NCI-H774 (cell line): ENCODE data around the gene ZBTB20.

ENCODE experiments used
- DNase-seq: peaks from one replicate; lab custom pipeline; 2025; lab: John Stamatoyannopoulos, UW

ZBTB20 gene

DNA sequence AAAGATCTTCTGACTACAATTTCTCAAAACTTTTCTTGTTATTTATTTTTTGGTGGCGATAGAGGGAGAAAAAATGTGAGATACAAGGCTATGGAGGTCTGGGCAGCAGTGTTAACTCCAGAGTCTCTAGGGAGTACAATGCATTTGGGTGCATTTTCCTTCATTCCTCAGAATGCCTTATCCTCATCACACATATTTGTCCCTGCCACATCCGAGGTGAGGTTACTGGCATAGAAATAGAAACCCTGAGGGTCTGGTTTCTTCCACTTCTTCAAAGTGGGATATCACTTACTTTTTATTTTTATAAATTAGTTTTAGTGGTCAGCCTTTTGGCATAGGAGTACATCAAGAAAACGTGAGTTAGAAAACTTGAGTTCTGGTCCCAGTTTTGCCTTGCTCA is 702.9 kb downstream of the ZBTB20 start:
- no peak for DNase-seq

DNA sequence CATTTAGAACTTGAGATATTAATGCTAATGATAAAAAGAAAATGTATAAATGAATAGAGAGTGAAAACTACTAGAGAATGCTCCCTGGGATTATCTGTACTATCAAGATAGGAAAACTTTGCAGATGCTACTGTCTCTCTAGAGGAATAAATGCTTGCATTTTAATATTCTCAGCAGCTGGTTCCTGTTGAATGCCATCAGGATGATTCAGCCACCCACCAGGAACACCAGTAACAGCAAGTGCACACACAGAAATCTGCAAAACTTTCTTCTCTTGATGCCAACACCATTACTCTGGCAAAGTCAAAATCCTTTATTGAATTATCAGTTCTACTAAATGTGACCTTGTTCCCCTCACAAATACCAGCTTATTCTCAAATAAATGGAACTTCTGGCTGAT is 704.8 kb downstream of the ZBTB20 start:
- no peak for DNase-seq

DNA sequence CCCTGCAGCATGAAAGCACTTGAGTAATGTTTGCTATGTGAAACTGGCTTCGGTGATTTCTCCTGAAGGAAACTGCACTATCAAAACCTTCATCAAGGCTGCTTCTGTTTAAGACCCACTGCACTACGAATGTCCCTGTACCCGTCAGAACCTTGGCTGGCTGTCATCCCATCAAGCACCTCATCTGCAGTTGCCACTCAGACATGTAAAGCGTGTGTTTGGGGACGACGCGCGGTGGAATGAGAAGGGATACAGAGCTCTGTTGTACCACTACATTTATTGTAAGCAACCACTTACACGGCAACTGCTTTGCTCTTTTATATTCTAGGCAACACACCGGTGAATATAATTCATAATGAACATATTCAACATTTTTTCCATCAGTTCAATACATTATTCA is 705.7 kb downstream of the ZBTB20 start:
- no peak for DNase-seq

DNA sequence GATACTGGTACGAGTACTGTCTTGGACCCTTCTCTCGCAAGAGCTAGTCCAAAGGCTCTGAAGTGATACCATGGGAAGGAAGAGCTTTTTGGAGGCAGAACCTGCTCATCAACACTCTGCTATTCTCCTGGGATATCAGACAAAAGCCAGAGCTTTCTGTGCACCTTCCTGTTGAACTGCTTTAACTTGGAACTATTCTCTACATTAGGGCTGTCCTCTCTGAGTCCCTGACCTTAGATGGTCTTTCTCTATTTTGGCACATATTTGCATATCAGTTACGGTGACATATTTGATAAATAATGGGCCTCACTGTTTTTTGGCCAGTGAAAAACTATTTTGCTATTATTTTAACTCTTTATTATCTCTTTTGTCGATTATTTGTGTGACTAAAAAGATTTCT is 706.4 kb downstream of the ZBTB20 start:
- DNase-seq: no peak

DNA sequence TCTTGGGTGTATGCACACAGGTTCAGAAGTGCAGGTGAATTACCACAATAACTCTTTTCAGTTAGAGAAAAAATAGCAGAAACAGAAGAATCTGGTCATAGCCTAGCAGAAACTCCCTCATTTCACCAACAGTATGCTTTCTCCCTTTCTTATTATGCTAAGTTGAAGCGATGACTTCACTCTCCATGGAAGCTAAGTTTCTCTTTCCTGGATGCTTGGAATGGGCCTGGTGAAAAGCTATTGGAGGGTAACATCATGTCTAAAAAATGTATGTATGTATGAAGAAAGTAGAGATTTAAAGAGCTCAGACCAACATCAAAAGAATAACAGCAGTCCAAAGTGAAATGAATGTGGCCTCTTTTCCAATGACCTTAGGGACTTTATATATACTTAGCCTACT is 707.8 kb downstream of the ZBTB20 start:
- DNase-seq: no peak

DNA sequence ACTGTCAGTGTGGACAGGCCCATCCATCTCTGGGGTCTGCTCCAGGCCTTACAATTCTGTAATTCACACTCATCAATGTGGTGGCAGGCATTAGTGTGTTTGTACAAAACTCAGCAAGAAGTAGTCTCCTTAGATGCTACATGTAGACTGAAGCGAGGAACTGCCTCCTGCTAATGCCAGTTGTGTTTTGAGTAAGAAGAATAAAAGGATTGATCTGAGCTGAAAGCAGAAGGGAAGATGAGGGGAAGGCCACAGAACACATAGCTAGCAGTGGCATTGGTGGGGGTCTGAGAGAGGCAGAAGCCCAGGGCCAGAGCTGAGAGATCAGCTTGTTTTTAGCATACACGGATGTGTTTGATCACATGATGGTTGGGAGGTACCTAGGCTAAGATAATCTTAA is 709.2 kb downstream of the ZBTB20 start:
- DNase-seq: no peak

DNA sequence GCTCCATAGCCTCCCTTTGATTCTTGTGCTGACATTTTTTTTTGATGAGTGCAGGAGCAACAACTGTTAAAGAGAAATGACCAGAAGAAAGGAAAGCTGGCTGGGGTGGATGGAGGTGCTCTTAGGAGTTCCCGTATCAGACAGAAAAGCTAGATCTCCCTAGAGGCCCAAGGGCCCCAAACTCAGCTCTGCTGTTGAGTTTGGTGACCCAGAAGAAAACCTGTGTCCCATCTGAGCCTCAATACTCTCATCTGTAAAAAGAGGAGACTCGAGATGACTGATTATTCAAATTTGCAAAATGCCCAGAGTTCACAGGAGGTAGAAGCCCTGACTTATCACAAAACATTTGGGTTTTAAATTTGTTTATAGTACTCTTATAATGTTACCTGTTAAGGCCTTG is 710.9 kb downstream of the ZBTB20 start:
- no peak for DNase-seq

DNA sequence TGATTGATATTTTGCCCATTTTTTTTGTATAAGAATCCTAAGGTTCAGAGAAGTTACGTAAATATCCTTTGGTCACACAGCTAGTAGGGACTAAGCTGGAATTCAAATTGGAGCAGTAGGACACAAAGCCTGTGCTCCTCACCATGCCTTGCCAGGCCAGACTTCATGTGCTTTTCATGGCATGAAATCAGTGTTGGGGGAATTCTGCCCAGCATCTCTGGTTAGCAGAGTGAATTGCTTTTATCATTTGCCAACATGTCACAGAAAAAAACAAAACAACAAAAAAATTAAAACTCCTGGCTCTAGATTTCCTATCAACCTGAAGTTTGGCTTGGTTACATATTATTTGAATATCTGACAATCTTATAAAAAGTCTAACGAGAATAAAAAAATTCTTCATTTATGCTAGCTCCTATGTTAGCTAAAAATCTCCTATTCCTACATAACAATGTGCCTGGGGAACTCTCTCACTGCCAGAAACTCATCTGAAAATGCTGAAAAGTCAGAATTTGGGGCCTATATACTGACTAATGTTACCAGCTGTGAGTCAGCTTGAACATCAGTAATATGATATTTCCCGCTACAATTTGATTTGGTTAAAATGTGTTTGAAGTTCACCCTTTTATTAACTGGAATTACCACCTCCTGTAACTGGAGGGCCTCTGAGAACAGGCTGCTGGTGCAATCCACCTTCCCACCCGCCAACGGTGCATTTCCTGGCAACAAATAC is 711.5 kb downstream of the ZBTB20 start:
- no peak for DNase-seq

DNA sequence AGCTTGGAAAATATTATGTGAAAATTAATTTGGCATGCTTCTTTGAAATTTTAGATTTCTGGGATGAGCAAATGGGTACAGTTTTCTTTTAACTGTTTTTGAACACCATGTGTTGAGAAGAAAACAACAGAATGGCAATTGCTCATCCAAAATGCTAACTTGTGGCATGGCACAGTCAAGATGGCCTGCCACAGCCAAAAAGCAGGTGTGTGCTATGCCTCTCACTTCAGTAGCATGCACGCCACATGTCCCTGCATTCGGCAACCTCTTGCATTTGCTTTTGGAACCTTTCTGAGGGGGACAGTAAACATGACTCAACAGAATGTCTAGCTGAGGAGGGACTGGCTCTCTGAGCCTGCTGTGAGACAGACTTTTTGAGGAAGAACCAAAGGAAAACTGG is 714.8 kb downstream of the ZBTB20 start:
- DNase-seq: no peak

DNA sequence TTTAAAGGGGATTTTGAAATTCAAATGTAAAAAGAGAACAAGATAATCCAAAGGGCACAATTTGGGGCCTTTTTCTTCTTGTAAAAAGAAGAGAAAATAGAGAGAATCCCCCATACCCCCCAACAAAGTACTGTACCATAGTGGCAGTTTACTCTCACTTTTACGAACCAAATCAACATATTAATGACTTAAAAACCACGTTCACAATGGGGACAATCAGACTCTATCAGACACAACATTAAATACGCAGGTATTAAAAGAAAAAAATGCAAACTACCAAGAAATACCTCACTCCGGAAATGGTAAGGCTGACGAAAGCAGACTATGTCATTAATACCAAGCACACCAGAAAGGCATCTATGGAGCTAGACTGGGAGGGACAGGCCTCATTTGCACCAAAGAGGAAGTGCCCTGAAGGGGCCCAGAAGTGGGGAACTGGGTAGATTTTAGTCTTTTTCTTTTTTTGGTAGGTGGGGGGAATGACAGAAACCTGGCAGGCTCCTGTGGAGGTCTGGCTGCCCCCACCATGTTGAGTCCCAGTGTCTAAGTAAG is 719.0 kb downstream of the ZBTB20 start:
- no peak for DNase-seq

DNA sequence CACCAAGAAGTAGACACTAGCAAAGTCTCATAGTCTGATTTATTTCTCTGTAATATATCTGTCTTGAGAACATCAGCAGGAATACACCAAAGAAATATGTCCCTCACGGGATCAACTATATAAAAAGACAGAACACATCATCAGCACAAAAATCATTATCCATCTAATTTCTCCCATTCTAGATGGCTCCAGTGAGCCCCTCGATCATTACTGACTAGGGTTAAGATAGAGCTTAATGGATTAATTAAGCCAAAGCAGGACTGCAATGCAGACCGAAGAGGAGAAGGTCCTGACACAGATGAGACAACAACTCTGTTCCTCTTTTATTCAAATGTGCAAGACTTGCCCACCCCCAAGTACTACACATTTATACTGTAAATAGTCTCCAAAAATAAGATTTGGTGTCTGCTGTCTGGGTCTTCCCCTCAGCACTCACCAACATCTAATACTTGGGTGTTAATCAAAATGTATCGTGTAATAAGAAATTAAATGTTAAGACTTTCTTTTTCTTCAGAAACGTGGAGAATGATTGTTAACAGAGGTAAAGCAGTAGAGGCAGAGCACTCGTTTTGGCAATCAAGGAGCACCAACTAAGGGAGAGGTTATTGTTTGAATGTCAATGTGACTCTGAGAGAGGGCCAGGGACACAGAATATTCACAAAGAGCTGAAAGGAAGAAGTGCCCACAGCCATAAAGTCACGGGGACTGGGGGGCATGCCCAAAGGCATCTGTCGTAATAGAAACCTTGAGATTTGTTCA is 719.6 kb downstream of the ZBTB20 start:
- no peak for DNase-seq

DNA sequence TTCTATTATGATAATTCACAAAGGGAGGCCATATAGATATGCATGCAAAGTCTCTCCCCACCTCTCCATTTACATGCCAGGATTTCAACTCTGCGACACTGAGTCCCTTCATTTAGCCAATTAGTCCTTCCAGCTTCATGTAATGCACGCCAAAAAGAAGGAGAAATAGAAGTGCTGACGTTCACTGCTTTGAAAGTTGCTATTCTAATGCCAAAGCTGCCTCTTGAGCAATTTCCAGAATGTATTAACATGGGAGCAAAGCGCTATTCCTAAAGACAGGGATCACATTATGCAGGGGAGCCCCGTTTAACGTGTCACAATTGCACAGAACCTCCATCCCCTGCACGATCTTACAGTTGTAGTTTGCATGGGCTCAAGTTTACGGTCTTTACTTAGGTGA is 722.8 kb downstream of the ZBTB20 start:
- no peak for DNase-seq

DNA sequence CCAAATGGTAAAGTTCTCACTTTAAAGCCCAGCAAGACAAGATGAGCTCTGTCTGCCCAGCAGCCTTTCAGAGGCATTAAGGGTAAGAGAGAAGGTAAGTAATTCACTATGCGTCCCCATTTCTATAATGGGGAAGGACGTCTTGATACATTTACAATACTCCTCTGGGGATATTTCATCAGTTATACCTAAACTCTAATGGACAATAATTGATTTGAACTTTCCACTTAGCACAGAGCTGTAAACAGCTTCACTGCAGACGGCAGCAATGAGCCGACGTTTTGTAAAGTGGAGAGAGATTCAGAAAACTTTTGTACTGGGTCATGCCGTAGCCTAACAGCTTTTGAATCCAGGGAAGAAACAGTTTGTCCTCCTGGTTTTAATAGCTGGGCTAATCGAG is 725.9 kb downstream of the ZBTB20 start:
- DNase-seq: no peak

DNA sequence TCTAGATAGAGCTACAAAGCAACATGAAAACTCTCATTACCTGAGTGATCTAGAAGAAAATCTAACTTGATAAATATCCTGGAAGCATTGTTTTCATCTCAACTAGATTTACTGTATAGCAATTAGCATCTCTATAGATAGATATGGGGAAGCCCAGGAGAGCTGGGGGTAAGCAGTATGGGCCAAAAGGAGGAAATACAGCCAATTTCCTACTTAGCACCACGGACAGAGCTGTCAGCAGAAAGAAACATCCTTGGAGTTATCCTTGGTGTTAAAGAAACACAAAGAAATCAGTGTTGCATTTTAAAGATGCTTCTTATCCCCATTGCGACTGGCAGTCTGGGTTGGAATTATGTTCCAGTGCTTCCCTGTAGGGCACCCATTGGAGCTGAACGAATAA is 727.0 kb downstream of the ZBTB20 start:
- DNase-seq: no peak

DNA sequence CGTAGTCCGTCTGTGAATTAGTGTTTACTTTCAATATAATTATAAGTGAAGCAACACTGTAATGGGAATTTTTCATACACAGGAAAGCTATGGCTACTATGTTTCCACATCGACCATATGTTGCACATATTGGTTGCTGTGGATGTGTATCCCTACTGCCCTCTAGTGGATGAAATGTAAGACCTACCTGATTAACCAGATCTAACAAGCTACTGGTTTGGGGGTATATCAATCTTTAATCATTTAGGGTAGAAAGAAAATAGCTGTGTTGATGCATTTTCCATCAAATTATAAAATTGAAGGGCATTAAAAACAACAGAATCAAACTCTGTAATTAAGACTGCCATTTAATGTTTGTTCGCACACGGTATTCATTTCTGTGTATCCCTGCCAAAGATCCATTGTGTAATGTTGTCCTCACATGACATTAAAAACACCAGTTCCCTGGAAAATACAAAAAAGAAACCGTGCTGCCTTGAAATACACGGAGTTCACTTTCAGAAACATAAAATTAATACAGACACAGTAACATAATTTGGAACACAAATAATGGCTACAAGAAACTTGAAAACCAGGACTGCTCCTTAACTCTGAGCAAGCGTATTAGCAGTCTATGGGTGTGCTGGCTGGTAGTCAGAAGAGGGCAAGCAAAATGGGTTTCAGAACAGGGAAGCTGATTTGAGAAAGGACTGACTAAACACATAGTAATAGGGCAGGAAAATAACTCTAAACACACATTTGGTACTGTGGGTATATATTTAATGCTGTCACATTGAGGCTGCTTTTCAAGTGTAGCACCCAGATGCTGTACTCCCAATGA is 728.2 kb downstream of the ZBTB20 start:
- peak; percentile 24 for DNase-seq

DNA sequence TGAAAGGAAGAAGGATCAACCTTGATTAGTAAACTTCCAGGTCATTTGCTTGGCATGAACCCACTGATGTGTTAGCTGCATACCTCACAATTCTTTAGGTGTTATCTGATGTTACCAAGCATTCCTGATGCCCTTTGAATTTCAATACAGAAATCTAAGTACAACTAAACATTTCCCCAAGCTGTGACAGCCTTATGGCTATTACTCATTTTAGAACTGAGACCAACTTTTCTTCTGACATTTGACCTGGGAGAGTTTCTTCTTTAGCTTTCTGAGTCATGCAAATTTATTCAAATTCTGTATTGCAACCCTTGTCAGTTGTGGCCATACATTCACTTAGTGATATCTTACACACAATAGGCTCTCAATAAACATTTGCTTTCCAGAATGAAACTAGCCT is 729.0 kb downstream of the ZBTB20 start:
- DNase-seq: no peak

DNA sequence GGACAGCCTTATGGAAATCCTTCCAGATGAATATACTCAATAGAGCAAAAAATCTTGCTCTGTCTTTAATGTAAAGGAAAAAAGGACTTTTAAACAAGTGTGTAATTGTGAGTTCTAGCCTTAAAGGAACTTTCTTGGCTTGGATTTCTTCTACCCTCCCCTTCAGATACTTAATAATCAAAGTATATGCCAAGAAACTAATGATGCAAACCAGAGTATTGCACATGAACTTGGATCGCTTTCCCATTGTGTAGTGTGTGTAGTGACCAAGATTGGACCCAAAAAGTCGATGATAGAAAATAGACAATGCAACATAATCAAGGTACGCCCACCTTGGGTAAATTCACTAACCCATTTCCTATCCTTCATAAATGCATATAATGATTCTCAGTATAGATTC is 729.4 kb downstream of the ZBTB20 start:
- no peak for DNase-seq

DNA sequence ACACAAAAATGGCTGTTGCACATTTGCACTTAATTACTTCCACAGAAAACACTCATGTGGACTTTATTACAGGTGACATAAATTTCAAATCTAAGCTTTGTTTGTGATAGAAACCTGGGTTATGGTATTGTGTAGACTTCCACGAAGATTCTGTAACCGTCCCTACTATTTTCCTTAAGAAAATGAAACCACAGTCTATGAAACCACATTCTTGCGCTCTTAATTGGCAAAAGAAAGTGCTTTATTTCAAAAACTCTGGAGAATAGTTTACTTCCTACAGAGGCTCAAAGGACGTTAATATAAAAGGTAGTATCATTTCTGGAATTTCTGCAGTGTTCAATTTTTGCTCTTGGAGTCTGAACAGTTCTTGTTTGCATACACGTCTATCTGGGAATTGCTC is 729.8 kb downstream of the ZBTB20 start:
- no peak for DNase-seq

DNA sequence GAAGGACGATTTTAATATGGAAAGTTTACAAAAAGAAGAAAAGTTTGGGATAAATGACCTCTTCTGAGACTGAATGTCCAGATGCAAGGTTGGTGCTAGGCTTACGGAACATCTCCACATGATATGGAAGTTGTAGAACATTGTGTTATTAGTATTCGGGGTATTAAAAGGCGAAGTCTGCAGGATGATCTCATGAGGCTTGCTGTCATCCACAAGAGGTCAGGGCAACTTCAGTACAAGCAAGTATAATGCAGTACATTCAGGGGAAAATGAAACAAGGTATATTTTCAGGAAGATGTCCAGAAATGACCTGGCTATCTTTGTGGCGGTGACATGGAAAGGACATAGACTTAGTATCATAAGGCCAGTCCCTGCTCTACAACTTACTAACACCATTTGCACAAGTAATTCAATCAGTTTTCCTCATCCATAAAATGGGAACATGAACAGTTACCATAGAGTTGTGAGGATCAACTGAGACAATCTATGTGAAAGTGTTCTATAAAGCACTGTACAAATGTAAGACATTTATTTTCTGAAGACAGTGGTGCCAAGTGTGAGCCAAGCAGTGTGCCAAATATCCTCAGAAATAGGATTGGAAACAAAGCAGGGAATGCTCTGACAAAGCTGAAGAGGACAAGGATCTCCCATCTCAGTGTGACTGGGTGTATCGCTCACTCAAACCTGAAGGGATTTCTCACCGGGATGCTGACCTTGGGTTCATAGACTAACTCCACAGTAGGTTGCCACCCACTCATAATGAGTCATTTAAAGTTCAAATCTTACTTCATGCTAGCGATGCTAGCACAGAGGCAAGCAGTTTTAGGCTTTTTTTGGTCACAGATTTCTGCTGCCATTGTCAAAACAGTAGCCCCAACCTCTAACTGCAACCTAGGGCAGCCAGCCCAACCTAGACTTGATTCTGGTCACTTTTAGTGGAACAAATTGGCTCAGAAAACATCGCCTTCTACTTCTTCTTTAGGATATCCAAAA is 735.0 kb downstream of the ZBTB20 start:
- no peak for DNase-seq

DNA sequence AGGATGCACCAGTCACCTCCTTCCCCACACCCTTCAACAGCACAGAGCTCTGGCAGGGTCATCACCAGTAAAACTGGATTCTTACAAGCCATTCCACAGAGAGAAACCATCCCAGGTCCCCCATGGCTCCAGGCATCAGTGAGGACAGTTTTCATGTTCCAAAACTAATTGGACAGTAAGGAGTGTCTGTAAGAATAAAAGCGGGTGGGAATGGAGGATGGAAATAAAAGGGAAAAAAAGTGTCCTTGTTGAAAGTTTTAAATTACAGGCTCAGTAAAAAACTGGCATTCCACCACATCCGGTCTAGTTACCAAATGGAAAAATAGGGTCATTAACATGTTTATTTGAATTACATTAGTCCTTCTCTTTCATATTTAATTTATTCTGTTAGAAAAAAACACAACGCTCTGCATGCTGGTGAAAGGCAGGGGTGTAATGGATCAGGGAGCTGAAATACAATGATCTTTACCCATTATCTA is 735.9 kb downstream of the ZBTB20 start:
- no peak for DNase-seq
